GM21528 (cell line): ENCODE results near the gene OR2B2.
"Not testable (repeated sequence)": the region's sequence is repeated elsewhere in the genome, so short reads cannot be mapped to it uniquely, and the experiment has no call there.

Experiments used
- ATAC-seq: cut with Tn5 transposase; IDR thresholded peaks from one replicate; pipeline ENCODE4 v1.9.1; 2021; ENCODE audit warnings: mild to moderate bottlenecking, moderate library complexity; ENCODE audit not compliant: unreplicated experiment, low FRiP score

The OR2B2 gene

GRCh38 chr6:27911956-27912446 lies at the start of gene OR2B2:
Gene OR2B2 (minus strand): TSS chr6:27912396. CDS start chr6:27912319, 77 bp downstream.
- no peak for ATAC-seq

DNA sequence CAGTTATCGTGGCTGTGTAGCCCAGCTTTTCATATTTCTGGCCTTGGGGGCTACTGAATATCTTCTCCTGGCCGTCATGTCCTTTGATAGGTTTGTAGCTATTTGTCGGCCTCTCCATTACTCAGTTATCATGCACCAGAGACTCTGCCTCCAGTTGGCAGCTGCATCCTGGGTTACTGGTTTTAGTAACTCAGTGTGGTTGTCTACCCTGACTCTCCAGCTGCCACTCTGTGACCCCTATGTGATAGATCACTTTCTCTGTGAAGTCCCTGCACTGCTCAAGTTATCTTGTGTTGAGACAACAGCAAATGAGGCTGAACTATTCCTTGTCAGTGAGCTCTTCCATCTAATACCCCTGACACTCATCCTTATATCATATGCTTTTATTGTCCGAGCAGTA lies 45.3 kb upstream of the OR2B2 start:
- ATAC-seq: no peak

DNA sequence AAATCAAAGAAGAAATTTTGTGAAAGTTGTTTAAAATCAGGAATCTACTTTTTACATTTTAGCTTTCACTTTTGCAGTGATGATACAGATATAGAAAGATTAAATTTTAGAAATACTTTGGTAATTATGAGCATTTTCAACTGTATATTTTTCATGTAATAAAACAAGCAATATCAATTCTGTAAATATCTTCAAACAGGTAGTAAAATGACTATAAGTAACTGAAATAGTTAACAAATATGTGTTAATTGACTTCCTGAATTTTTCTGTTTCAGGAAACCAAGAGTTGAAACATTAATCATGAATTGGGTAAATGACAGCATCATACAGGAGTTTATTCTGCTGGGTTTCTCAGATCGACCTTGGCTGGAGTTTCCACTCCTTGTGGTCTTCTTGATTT lies 44.7 kb upstream of the OR2B2 start, which contains the start of gene OR2B6:
OR2B6 (plus strand) TSS at position 301 of the 400 bp plus-strand sequence; CDS start at position 301, 0 bp downstream.
- no peak for ATAC-seq

DNA sequence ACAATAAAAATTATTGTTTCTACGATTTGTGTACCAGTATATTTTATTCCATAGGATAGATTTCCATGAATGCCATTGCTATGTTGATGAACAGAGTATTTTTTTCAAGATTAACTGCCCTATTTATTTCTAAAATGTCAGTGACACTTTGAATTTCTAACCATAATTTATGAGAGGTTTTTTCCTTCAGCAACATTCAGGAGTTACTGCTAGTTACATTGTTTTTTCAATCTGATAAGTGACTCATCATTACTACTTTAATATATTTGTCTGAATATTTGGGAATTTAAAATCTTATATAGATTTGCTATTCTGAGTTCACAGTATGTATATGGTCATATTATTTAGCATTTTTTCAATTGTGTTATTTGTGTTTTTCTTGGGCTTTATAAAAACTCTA lies 38.8 kb upstream of the OR2B2 start:
- no peak for ATAC-seq

DNA sequence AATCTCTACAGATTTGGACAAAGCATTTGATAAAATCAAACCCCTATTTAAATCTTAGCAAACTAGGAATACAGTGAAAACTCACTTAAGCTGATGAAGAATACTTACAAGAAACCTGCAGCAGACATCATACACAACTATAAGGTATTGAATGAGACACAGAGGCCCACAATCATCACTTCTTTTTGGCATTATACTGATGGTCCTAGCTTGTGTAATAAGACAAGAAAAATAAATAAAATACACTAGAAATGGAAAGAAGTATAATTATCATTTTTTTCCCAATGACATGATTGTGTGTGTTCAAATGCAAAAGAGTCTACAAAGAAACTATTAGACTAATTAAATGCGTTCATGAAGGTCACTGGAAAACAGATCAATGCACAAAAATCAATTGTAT lies 36.0 kb upstream of the OR2B2 start:
- no peak for ATAC-seq

DNA sequence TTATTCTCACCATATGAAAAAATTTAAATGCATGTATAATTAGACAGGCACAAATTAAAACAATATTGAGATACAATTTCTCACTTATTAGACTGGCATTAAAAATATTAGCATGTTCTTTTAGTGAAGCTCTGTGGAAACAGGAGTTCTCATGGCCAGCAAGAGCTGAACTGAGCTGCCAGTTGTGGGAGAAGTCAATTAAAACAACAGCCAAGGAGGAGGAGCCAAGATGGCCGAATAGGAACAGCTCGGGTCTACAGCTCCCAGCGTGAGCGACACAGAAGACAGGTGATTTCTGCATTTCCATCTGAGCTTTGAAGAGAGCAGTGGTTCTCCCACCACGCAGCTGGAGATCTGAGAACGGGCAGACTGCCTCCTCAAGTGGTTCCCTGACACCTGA lies 30.9 kb upstream of the OR2B2 start:
- not testable (repeated sequence) for ATAC-seq

DNA sequence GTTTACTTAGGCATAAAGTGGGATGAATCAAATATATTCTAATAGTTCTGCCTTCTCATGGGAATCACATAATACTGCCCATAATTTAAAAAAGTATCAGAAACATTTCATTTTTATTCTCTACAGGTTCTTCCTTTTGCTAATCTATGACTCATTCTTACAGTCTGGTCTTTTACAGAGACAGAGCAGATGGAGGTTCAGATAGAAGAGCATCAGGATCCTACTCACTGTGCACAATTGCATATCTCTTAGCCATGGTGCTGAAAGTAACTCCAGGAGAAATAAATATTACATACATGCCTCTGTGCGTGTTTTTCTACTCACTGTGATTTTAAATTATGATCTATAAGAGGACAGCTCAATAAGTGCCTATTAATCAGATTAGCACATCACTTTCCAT lies 28.6 kb upstream of the OR2B2 start:
- ATAC-seq: no peak

DNA sequence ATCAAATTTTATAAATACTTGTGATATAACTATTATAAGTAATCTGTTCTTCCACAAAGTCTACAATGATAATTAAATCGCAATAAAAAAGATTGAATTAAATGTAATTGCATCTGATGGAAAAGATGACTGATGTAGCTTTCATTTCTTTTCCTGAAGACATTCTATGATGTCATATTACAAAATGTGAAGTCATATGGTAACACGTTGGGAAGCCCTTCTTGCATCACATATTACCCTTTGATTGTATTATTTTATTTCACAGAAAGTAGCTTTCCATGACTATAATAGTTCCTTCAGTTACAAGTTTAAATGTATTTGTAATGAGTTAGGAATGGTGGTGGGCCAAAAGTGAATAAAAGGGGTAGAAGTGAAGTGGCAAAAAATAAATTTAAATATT lies 19.0 kb upstream of the OR2B2 start:
- no peak for ATAC-seq

DNA sequence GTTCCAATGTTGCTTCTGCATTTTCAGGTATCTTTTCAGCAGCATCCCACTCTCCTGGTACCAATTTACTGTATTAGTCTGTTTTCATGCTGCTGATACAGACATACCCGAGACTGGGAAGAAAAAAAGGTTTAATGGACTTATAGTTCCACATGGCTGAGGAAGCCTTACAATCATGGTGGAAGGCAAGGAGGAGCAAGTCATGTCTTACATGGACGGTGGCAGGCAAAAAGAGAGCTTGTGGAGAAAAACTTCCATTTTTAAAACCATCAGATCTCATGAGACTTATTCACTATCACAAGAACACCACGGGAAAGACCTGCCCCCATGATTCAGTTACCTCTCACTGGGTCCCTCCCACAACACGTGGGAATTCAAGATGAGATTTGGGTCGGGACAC lies 17.7 kb upstream of the OR2B2 start:
- ATAC-seq: not testable (repeated sequence)

- ATAC-seq: not testable (repeated sequence)
Observed at GRCh38 chr6:27928041-27928440, 15.8 kb upstream of the OR2B2 start.

DNA sequence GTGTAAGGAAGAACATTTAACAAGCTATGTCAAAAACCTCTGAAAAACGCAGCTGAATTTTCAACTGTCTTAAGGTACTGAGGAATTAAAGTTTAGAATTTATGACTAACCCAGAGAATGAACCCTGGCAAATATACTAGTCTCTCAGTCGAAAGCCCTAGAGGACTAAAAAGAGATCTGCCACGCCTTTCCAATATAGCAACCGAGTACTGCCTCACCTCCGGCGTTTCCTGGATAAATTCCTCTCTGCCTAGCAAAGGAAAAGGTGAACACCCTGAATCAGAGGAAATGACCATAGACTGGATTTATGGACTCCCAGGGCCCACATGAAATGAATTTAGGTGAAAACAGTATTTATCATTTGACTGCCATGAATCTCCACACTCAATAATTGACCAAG lies 12.0 kb upstream of the OR2B2 start:
- ATAC-seq: no peak

GRCh38 chr6:27922949-27923348 lies 10.8 kb upstream of the OR2B2 start:
- ATAC-seq: no peak

DNA sequence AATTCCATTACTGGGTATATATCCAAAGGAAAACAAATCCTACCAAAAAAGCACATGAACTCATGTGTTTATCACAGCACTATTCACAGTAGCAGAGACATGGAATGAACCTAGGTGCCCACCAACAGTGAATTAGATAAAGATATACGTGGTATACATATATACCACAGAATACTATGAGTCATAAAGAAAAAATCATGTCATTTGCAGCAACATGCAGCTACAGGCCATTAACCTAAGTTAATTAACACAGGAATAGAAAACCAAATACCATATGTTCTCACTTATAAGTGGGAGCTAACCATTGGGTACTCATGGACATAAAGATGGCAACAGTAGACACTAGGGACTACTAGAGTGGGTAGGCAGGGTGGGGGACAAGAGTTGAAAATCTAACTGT lies 4.2 kb downstream of the OR2B2 start:
- ATAC-seq: no peak

- ATAC-seq: peak; percentile 78
Observed at GRCh38 chr6:27902335-27903314, 9.6 kb downstream of the OR2B2 start.

- no peak for ATAC-seq
Observed at GRCh38 chr6:27901801-27902200, 10.4 kb downstream of the OR2B2 start.

DNA sequence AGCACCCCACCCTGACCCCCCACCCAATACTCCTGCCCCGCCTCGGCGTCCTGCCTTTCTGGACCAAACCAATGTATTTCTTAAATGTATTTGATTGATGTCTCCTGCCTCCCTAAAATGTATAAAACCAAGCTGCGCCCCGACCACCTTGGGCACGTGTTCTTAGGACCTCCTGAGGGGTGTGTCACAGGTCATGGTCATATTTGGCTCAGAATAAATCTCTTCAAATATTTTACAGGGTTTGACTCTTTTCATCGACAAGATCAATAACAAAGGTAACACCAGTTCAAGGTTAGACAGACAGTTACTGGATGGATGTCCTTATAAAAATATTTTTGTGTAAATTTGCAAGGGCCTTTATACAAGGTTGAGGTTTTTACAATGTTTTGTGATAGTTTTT lies 12.0 kb downstream of the OR2B2 start:
- ATAC-seq: not testable (repeated sequence)

GRCh38 chr6:27899543-27899942 lies 12.7 kb downstream of the OR2B2 start:
- no peak for ATAC-seq

GRCh38 chr6:27897580-27898206 lies 14.5 kb downstream of the OR2B2 start:
- no peak for ATAC-seq

- ATAC-seq: no peak
Observed at GRCh38 chr6:27896398-27896796, 15.8 kb downstream of the OR2B2 start.

GRCh38 chr6:27894839-27895762 lies 17.1 kb downstream of the OR2B2 start:
- no peak for ATAC-seq
